Neural cell (in vitro differentiated cells): ENCODE data around the gene LCORL.

Source experiments
- EZH2 ChIP-seq: fragments of 200-600, 300-800 bp; shearing (Covaris generic), sonication (generic); IDR thresholded peaks from 2 replicates; pipeline ENCODE4 v1.6.1; 2014; ENCODE audit warnings: antibody characterized with exemption, low read length, borderline replicate concordance, mild to moderate bottlenecking; ENCODE audit not compliant: insufficient read depth, poor library complexity, severe bottlenecking
- POLR2AphosphoS5 ChIP-seq: IDR thresholded peaks from 2 replicates; pipeline ENCODE4 v1.6.1; 2012

GRCh38 chr4:17934286-17934685 lies 87.3 kb downstream of the LCORL start:
- no peak for TF ChIP-seq EZH2
- TF ChIP-seq POLR2AphosphoS5, result no peak
